ENCODE results near the gene PSMD9.

PSMD9 gene

GRCh38 chr12:121939186-121939585 lies 50.6 kb downstream of the PSMD9 start:
- TF ChIP-seq, protein P1, sequence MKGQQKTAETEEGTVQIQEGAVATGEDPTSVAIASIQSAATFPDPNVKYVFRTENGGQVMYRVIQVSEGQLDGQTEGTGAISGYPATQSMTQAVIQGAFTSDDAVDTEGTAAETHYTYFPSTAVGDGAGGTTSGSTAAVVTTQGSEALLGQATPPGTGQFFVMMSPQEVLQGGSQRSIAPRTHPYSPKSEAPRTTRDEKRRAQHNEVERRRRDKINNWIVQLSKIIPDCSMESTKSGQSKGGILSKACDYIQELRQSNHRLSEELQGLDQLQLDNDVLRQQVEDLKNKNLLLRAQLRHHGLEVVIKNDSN (IDR thresholded peaks at IDR 0.05) = no peak
- TF ChIP-seq ZBTB7A (IDR thresholded peaks at IDR 0.05; ENCODE audit: low read depth) (no peak), YY1 (IDR thresholded peaks at IDR 0.05; ENCODE audit: low read depth) (no peak), RAD21 (IDR thresholded peaks at IDR 0.05; ENCODE audit: low read depth) (no peak), TEAD4 (IDR thresholded peaks at IDR 0.05) (no peak), EP300 (IDR thresholded peaks at IDR 0.05; ENCODE audit: borderline replicate concordance) (no peak), TCF12 (IDR thresholded peaks at IDR 0.05; ENCODE audit: low read depth) (no peak), EGR1 (IDR thresholded peaks at IDR 0.05) (no peak), CEBPB (IDR thresholded peaks at IDR 0.05) (no peak), NFIC (IDR thresholded peaks at IDR 0.05) (no peak), CREB1 (IDR thresholded peaks at IDR 0.05; ENCODE audit: low read depth) (no peak), FOXM1 (IDR thresholded peaks at IDR 0.05; ENCODE audit: borderline replicate concordance, low read depth) (no peak), TAF1 (IDR thresholded peaks at IDR 0.05; ENCODE audit: low read depth) (no peak)
- TF ChIP-seq, protein P2, sequence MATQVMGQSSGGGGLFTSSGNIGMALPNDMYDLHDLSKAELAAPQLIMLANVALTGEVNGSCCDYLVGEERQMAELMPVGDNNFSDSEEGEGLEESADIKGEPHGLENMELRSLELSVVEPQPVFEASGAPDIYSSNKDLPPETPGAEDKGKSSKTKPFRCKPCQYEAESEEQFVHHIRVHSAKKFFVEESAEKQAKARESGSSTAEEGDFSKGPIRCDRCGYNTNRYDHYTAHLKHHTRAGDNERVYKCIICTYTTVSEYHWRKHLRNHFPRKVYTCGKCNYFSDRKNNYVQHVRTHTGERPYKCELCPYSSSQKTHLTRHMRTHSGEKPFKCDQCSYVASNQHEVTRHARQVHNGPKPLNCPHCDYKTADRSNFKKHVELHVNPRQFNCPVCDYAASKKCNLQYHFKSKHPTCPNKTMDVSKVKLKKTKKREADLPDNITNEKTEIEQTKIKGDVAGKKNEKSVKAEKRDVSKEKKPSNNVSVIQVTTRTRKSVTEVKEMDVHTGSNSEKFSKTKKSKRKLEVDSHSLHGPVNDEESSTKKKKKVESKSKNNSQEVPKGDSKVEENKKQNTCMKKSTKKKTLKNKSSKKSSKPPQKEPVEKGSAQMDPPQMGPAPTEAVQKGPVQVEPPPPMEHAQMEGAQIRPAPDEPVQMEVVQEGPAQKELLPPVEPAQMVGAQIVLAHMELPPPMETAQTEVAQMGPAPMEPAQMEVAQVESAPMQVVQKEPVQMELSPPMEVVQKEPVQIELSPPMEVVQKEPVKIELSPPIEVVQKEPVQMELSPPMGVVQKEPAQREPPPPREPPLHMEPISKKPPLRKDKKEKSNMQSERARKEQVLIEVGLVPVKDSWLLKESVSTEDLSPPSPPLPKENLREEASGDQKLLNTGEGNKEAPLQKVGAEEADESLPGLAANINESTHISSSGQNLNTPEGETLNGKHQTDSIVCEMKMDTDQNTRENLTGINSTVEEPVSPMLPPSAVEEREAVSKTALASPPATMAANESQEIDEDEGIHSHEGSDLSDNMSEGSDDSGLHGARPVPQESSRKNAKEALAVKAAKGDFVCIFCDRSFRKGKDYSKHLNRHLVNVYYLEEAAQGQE (IDR thresholded peaks at IDR 0.05; ENCODE audit: low read depth) = no peak
- TF ChIP-seq, protein P3, sequence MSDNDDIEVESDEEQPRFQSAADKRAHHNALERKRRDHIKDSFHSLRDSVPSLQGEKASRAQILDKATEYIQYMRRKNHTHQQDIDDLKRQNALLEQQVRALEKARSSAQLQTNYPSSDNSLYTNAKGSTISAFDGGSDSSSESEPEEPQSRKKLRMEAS (IDR thresholded peaks at IDR 0.05) = no peak

GRCh38 chr12:121939992-121940766 lies 51.6 kb downstream of the PSMD9 start:
- TF ChIP-seq EP300 (IDR thresholded peaks at IDR 0.05; ENCODE audit: borderline replicate concordance) (no peak), TEAD4 (IDR thresholded peaks at IDR 0.05) (no peak), TAF1 (IDR thresholded peaks at IDR 0.05; ENCODE audit: low read depth) (no peak), YY1 (IDR thresholded peaks at IDR 0.05; ENCODE audit: low read depth) (no peak), FOXM1 (IDR thresholded peaks at IDR 0.05; ENCODE audit: borderline replicate concordance, low read depth) (no peak), RAD21 (IDR thresholded peaks at IDR 0.05; ENCODE audit: low read depth) (no peak), CEBPB (IDR thresholded peaks at IDR 0.05) (no peak), TCF12 (IDR thresholded peaks at IDR 0.05; ENCODE audit: low read depth) (no peak), EGR1 (IDR thresholded peaks at IDR 0.05) (no peak), NFIC (IDR thresholded peaks at IDR 0.05) (no peak), CREB1 (IDR thresholded peaks at IDR 0.05; ENCODE audit: low read depth) (no peak), ZBTB7A (IDR thresholded peaks at IDR 0.05; ENCODE audit: low read depth) (no peak)
- TF ChIP-seq, protein P1 (IDR thresholded peaks at IDR 0.05) = no peak
- TF ChIP-seq, protein P2 (IDR thresholded peaks at IDR 0.05; ENCODE audit: low read depth) = no peak
- TF ChIP-seq, protein P3 (IDR thresholded peaks at IDR 0.05) = no peak

DNA sequence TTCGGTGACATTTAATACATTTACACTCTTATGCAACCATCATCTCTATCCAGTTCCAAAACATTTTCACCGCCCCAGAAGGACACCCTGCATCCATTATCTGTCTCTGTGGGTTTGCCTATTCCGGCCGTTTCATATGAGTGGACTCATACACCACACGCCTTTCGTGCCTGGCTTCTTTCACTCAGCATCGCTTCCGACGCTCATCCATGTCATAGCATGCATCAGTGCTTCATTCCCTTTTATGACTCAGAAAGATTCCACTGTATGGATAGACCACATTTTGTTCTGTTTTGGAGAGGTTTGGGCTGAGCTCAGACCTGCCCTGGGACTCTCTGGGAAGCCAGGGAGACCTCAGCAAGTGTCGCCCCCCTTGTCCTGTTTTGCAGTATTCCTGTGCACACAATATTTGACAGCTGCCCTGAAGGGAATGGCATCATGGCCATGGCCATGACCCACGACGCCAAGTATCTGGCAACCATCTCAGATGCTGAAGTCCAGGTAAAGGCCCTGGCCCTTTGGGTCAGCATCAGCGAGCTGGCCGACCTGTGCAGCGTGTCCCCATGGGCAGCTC lies 53.6 kb downstream of the PSMD9 start:
- TF ChIP-seq ZBTB7A (IDR thresholded peaks at IDR 0.05; ENCODE audit: low read depth) (no peak), RAD21 (IDR thresholded peaks at IDR 0.05; ENCODE audit: low read depth) (no peak), YY1 (IDR thresholded peaks at IDR 0.05; ENCODE audit: low read depth) (no peak), EGR1 (IDR thresholded peaks at IDR 0.05) (no peak), TEAD4 (IDR thresholded peaks at IDR 0.05) (no peak), NFIC (IDR thresholded peaks at IDR 0.05) (no peak), TCF12 (IDR thresholded peaks at IDR 0.05; ENCODE audit: low read depth) (no peak), TAF1 (IDR thresholded peaks at IDR 0.05; ENCODE audit: low read depth) (no peak), CREB1 (IDR thresholded peaks at IDR 0.05; ENCODE audit: low read depth) (no peak), EP300 (IDR thresholded peaks at IDR 0.05; ENCODE audit: borderline replicate concordance) (no peak), FOXM1 (IDR thresholded peaks at IDR 0.05; ENCODE audit: borderline replicate concordance, low read depth) (no peak), CEBPB (IDR thresholded peaks at IDR 0.05) (no peak)
- TF ChIP-seq, protein P2 (IDR thresholded peaks at IDR 0.05; ENCODE audit: low read depth) = no peak
- TF ChIP-seq, protein P3 (IDR thresholded peaks at IDR 0.05) = no peak
- TF ChIP-seq, protein P1 (IDR thresholded peaks at IDR 0.05) = no peak
